Measurements from ENCODE around the gene PHLPP1.

PHLPP1 gene

GRCh38 chr18:62987859-62988258 lies 272.5 kb downstream of the PHLPP1 start:
- Histone ChIP-seq H3K36me3 (replicated peaks; ENCODE audit: insufficient read depth, low read length) (no peaks in the 10 kb centered on the region), H3K9ac (ENCODE audit: low read length) (no peak overlapping the region), H3F3A (ENCODE audit: insufficient read depth, low read length) (no peaks in the 10 kb centered on the region), H3K4me1 (ENCODE audit: low read length) (no peaks in the 10 kb centered on the region), H2AFZ (ENCODE audit: low read length) (no peak overlapping the region), H3K4me3 (ENCODE audit: low read length) (no peak overlapping the region), H3K9me3 (replicated peaks; ENCODE audit: insufficient read depth, low read length) (no peaks in the 10 kb centered on the region), H4K20me1 (ENCODE audit: insufficient read depth, low read length) (no peaks in the 10 kb centered on the region), H3K4me2 (ENCODE audit: low read depth, low read length) (no peak overlapping the region), H3K9me2 (replicated peaks; ENCODE audit: insufficient read depth, low read length) (no peaks in the 10 kb centered on the region), H3K27ac (ENCODE audit: low read length) (no peak overlapping the region), H3K79me2 (ENCODE audit: low read length) (no peaks in the 10 kb centered on the region), H3K27me3 (replicated peaks; ENCODE audit: insufficient read depth, low read length) (no peaks in the 10 kb centered on the region)
- DNase-seq: no peak
- TF ChIP-seq CTCF (IDR thresholded peaks at IDR 0.05; ENCODE audit: low read length) (no peak), EZH2 (optimal IDR thresholded peaks at IDR 0.05; ENCODE audit: low read depth, low read length) (no peak), EZH2phosphoT487 (IDR thresholded peaks at IDR 0.05; ENCODE audit: low read length) (no peak)

- no peaks in the 10 kb centered on the region for H3K9me2 ChIP-seq (replicated peaks; ENCODE audit: insufficient read depth, low read length)
- no peaks in the 10 kb centered on the region for H3K4me1 ChIP-seq (ENCODE audit: low read length)
- H3K4me3 ChIP-seq (ENCODE audit: low read length): no peak overlapping the region
- no peaks in the 10 kb centered on the region for H3K79me2 ChIP-seq (ENCODE audit: low read length)
- H4K20me1 ChIP-seq (ENCODE audit: insufficient read depth, low read length): no peaks in the 10 kb centered on the region
- no peaks in the 10 kb centered on the region for H3K27me3 ChIP-seq (replicated peaks; ENCODE audit: insufficient read depth, low read length)
- H3K27ac ChIP-seq (ENCODE audit: low read length): no peak overlapping the region
- no peaks in the 10 kb centered on the region for H3F3A ChIP-seq (ENCODE audit: insufficient read depth, low read length)
- TF ChIP-seq CTCF (IDR thresholded peaks at IDR 0.05; ENCODE audit: low read length) (no peak), EZH2phosphoT487 (IDR thresholded peaks at IDR 0.05; ENCODE audit: low read length) (no peak), EZH2 (optimal IDR thresholded peaks at IDR 0.05; ENCODE audit: low read depth, low read length) (no peak)
- no peak overlapping the region for H3K9ac ChIP-seq (ENCODE audit: low read length)
- DNase-seq: no peak
- H3K36me3 ChIP-seq (replicated peaks; ENCODE audit: insufficient read depth, low read length): no peaks in the 10 kb centered on the region
- H3K9me3 ChIP-seq (replicated peaks; ENCODE audit: insufficient read depth, low read length): no peaks in the 10 kb centered on the region
- no peak overlapping the region for H3K4me2 ChIP-seq (ENCODE audit: low read depth, low read length)
- no peak overlapping the region for H2AFZ ChIP-seq (ENCODE audit: low read length)
These were observed 273.1 kb downstream of the PHLPP1 start for GRCh38 chr18:62988471-62988870.

GRCh38 chr18:62989195-62989594 lies 273.9 kb downstream of the PHLPP1 start:
- DNase-seq: no peak
- H3K9ac ChIP-seq (ENCODE audit: low read length): no peak overlapping the region
- H3K36me3 ChIP-seq (replicated peaks; ENCODE audit: insufficient read depth, low read length): no peaks in the 10 kb centered on the region

More at GRCh38 chr18:62989195-62989594, 273.9 kb downstream of the PHLPP1 start:
- H3K4me3 ChIP-seq (ENCODE audit: low read length): no peak overlapping the region
- TF ChIP-seq EZH2phosphoT487 (IDR thresholded peaks at IDR 0.05; ENCODE audit: low read length) (no peak), CTCF (IDR thresholded peaks at IDR 0.05; ENCODE audit: low read length) (no peak), EZH2 (optimal IDR thresholded peaks at IDR 0.05; ENCODE audit: low read depth, low read length) (no peak)
- no peaks in the 10 kb centered on the region for H3F3A ChIP-seq (ENCODE audit: insufficient read depth, low read length)
- H3K9me3 ChIP-seq (replicated peaks; ENCODE audit: insufficient read depth, low read length): no peaks in the 10 kb centered on the region
- no peaks in the 10 kb centered on the region for H3K27me3 ChIP-seq (replicated peaks; ENCODE audit: insufficient read depth, low read length)
- H2AFZ ChIP-seq (ENCODE audit: low read length): no peak overlapping the region
- H3K4me2 ChIP-seq (ENCODE audit: low read depth, low read length): no peak overlapping the region
- no peaks in the 10 kb centered on the region for H3K9me2 ChIP-seq (replicated peaks; ENCODE audit: insufficient read depth, low read length)
- H3K4me1 ChIP-seq (ENCODE audit: low read length): no peaks in the 10 kb centered on the region
- no peak overlapping the region for H3K27ac ChIP-seq (ENCODE audit: low read length)
- no peaks in the 10 kb centered on the region for H3K79me2 ChIP-seq (ENCODE audit: low read length)
- H4K20me1 ChIP-seq (ENCODE audit: insufficient read depth, low read length): no peaks in the 10 kb centered on the region
